ENCODE results near the gene CLCN7. TPM values are rescaled to one million over a fixed set of nuclear protein-coding genes. Genes with fewer than 3 reads are reported as not detected.

The CLCN7 gene
- total RNA-seq, 2 experiments from 2014 or later, result 31.1 to 62.4 TPM

DNA sequence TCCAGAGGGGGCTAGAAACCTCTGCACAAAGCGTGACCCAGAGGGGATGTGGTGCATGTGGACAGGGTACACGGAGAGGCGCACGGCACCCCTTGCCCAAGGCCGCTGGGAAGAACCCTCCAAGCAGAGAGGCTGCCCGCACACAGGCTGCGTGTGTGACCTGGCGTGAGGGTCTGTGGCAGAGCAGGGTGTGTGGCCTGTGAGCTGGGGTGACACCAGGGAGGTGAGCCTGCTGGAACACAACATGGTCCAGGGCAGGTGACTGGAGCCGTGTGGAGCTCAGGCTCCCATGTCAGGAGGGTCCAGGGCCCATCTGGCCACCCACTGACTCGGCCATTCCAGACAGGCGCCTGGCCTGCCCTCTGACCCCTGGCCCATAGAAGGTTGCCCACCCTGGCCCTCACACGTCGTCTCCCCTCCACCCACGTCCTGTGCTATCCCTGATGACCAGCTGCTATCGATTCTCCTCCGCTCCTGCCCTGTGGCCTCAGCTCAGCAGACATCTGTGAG is 43.9 kb upstream of the CLCN7 start:
- Histone ChIP-seq H3K79me2 (ENCODE audit: insufficient read depth, low read depth, low read length) (no peaks in the 10 kb centered on the region), H3K4me3 (ENCODE audit: low read depth, low read length, poor library complexity, severe bottlenecking) (no peak overlapping the region), H3K4me2 (ENCODE audit: low read length) (no peak overlapping the region), H3K36me3 (ENCODE audit: insufficient read depth, low read length) (no peaks in the 10 kb centered on the region), H4K20me1 (ENCODE audit: insufficient read depth, low read length) (no peaks in the 10 kb centered on the region), H3K4me1 (ENCODE audit: insufficient read depth, low read length, poor library complexity, severe bottlenecking) (no peaks in the 10 kb centered on the region), H3K9me3 (ENCODE audit: low read length) (no peaks in the 10 kb centered on the region), H2AFZ (ENCODE audit: low read length) (no peak overlapping the region), H3K27ac (ENCODE audit: low read depth, low read length, poor library complexity, severe bottlenecking) (no peak overlapping the region), H3K9me2 (ENCODE audit: insufficient read depth, low read length) (no peaks in the 10 kb centered on the region)
- DNase-seq (ENCODE audit: low spot score), result no peak
- intact Hi-C loops (cut with micrococcal nuclease; ENCODE audit: unreplicated experiment), result no loop called here
- ChIA-PET CTCF (ENCODE audit: unreplicated experiment) (no interaction called here), POLR2A (no interaction called here)
- TF ChIP-seq EZH2phosphoT487 (IDR thresholded peaks at IDR 0.05; ENCODE audit: borderline replicate concordance, low read depth, low read length), result no peak
- TF ChIP-seq, protein P1, sequence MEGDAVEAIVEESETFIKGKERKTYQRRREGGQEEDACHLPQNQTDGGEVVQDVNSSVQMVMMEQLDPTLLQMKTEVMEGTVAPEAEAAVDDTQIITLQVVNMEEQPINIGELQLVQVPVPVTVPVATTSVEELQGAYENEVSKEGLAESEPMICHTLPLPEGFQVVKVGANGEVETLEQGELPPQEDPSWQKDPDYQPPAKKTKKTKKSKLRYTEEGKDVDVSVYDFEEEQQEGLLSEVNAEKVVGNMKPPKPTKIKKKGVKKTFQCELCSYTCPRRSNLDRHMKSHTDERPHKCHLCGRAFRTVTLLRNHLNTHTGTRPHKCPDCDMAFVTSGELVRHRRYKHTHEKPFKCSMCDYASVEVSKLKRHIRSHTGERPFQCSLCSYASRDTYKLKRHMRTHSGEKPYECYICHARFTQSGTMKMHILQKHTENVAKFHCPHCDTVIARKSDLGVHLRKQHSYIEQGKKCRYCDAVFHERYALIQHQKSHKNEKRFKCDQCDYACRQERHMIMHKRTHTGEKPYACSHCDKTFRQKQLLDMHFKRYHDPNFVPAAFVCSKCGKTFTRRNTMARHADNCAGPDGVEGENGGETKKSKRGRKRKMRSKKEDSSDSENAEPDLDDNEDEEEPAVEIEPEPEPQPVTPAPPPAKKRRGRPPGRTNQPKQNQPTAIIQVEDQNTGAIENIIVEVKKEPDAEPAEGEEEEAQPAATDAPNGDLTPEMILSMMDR (conservative IDR thresholded peaks at IDR 0.05; ENCODE audit: low read length), result no peak
- no TSS peak for BruUV-seq (replicated peaks)

DNA sequence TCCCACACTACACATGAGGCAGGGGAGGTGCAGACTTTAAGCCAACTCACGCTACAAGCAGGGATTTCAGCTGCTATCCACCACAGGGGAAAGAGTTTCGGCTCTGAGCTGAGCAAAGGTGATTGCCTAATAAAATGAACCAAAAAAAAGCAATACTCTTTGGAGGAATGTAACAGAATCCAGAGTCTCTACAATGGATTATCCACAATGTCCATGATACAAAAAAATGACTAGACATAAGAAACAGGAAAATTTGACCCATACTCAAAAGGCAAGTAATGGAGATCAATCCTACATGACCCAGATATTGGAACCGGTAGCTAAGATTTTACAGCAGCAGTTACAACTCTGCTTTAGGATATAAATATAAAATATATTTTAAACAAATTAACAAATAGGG is 39.7 kb upstream of the CLCN7 start:
- Histone ChIP-seq H4K20me1 (ENCODE audit: insufficient read depth, low read length) (no peaks in the 10 kb centered on the region), H3K4me2 (ENCODE audit: low read length) (no peak overlapping the region), H3K27ac (ENCODE audit: low read depth, low read length, poor library complexity, severe bottlenecking) (no peak overlapping the region), H2AFZ (ENCODE audit: low read length) (no peak overlapping the region), H3K36me3 (ENCODE audit: insufficient read depth, low read length) (peaks cover 14% of the 10 kb centered on the region; the same call in 1 of the 2 replicates), H3K9me2 (ENCODE audit: insufficient read depth, low read length) (no peaks in the 10 kb centered on the region), H3K9me3 (ENCODE audit: low read length) (no peaks in the 10 kb centered on the region), H3K4me1 (ENCODE audit: insufficient read depth, low read length, poor library complexity, severe bottlenecking) (no peaks in the 10 kb centered on the region), H3K4me3 (ENCODE audit: low read depth, low read length, poor library complexity, severe bottlenecking) (no peak overlapping the region), H3K79me2 (ENCODE audit: insufficient read depth, low read depth, low read length) (no peaks in the 10 kb centered on the region)
- POLR2A ChIA-PET, result no interaction called here
- CTCF ChIA-PET (ENCODE audit: unreplicated experiment), result no interaction called here
- no peak for DNase-seq (ENCODE audit: low spot score)
- no TSS peak for BruUV-seq (replicated peaks)
- intact Hi-C loops (cut with micrococcal nuclease; ENCODE audit: unreplicated experiment), result no loop called here
- TF ChIP-seq, protein P1 (conservative IDR thresholded peaks at IDR 0.05; ENCODE audit: low read length), result no peak
- no peak for TF ChIP-seq EZH2phosphoT487 (IDR thresholded peaks at IDR 0.05; ENCODE audit: borderline replicate concordance, low read depth, low read length)

DNA sequence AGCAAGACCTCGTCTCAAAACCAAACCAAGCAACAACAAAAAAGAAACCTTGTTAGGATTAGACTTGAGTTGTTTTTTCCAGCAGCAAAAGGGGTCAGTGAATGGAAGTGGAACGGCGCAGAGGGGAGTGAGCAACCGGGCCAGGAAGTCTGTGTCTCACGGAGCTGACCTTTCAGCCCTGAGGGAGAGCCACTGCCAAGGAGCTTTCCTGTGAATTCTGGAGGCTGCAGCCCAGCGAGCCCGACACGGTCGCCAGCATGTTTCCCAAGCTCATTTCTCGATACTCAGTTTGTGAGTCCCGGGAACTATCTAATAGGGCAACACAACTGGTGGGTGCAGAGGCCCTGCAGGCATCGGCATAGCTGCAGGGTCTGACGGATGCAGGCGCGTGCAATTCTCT is 37.9 kb upstream of the CLCN7 start:
- ChIA-PET POLR2A (no interaction called here), CTCF (ENCODE audit: unreplicated experiment) (no interaction called here)
- Histone ChIP-seq H4K20me1 (ENCODE audit: insufficient read depth, low read length) (no peaks in the 10 kb centered on the region), H2AFZ (ENCODE audit: low read length) (no peak overlapping the region), H3K27ac (ENCODE audit: low read depth, low read length, poor library complexity, severe bottlenecking) (no peak overlapping the region), H3K79me2 (ENCODE audit: insufficient read depth, low read depth, low read length) (no peaks in the 10 kb centered on the region), H3K4me1 (ENCODE audit: insufficient read depth, low read length, poor library complexity, severe bottlenecking) (no peaks in the 10 kb centered on the region), H3K9me3 (ENCODE audit: low read length) (no peaks in the 10 kb centered on the region), H3K4me2 (ENCODE audit: low read length) (no peak overlapping the region), H3K9me2 (ENCODE audit: insufficient read depth, low read length) (no peaks in the 10 kb centered on the region), H3K36me3 (ENCODE audit: insufficient read depth, low read length) (peaks cover 14% of the 10 kb centered on the region; the same call in 1 of the 2 replicates), H3K4me3 (ENCODE audit: low read depth, low read length, poor library complexity, severe bottlenecking) (no peak overlapping the region)
- intact Hi-C loops (cut with micrococcal nuclease; ENCODE audit: unreplicated experiment), result no loop called here
- TF ChIP-seq EZH2phosphoT487 (IDR thresholded peaks at IDR 0.05; ENCODE audit: borderline replicate concordance, low read depth, low read length), result no peak
- TF ChIP-seq, protein P1 (conservative IDR thresholded peaks at IDR 0.05; ENCODE audit: low read length), result no peak
- no peak for DNase-seq (ENCODE audit: low spot score)
- no TSS peak for BruUV-seq (replicated peaks)
